Effector CD4-positive, alpha-beta T cell (primary cell): ENCODE measurements around the gene CHST8.

Source experiments
- DNase-seq: peaks from one replicate; pipeline ENCODE4 v3.0.0-alpha.2; 2020

CHST8 gene

GRCh38 chr19:33748231-33748630 is 126.5 kb downstream of the CHST8 start:
- DNase-seq = no peak

DNA sequence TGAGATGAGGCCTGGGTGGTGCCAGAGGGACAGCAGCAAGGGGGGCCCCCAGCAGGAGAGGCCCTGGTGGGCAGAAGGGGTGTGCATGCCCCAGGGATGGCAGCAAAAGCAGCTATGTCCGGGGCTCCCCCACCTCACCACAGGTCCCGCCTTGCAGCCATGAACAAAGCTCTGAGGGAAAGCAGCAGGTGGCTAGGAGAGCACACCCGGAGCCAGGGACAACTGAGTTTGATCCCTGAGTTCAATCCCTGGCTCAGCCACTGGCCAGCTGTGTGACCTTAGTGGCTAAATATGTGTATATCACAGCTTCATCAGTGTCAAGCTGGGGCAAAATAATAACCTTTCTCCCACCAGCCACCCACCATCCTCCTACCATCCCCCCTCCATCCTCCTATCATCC is 127.3 kb downstream of the CHST8 start:
- no peak for DNase-seq

DNA sequence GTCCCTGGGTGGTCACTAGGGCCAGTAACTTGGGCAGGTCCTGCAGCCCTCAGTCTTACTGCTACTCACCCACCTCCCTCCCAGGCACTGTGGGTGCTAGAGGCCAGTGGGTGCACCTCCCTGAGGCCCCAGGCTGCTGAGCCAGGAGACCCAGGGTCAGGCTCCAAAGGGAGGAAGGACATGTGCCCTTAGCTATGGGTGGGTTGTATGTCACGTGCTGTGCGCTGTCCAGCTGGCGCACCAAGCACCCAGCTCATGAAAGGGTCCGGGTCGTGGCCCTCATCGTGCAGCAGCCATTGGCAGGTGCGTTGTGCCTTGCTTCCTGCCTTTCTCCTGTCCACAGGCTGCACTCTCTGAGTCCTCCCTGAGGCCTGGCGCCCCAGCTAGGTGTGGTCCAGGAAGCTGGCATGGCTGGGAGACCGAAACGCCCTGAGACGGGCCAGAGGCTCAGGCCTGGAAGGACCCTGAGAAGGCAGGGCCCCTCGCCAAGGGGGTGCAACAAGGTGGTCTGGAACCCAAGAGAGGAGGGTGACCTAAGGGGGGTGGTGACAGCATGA is 127.9 kb downstream of the CHST8 start:
- DNase-seq = no peak

- no peak for DNase-seq
These were observed 129.1 kb downstream of the CHST8 start for GRCh38 chr19:33750587-33751435.

DNA sequence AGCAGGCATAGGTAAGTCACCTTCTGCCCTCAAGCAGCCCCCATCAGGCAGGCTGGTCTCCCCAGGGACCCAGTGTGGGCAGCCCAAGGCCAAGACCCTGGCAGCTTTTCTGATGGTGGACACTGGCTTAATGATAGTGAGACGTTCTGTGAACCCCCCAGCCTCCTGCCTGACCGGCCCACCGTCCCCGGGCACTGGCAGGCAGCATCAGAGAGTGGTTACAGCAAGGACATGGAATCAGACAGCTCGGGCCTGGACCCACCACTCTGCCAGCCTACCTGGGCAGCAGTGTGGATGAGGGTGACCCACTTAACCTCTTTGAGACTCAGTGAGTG is 129.7 kb downstream of the CHST8 start:
- no peak for DNase-seq

- DNase-seq = no peak
These were observed 130.5 kb downstream of the CHST8 start for GRCh38 chr19:33752018-33752800.

- DNase-seq = no peak
These were observed 131.2 kb downstream of the CHST8 start for GRCh38 chr19:33752945-33753344.

DNA sequence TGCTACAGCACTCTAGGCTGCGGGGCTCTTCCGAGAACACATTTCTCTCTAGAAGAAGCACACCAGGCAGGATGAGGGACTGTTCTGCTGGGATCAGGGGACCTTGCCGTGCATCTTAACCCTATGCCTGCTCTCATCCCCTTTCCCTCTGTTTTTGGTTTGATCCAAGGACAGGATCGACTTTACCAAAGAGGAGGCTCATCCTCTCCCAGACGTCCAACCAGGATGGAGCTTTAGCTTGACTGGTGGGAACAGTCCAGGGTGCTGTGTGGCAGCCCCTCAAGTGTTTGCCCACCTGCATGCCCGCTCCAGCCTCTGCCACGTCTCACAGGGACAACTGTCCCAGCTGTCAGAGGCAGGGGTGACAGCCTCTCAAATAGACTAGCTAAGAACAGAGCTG is 132.6 kb downstream of the CHST8 start:
- no peak for DNase-seq

- DNase-seq = no peak
These were observed 133.6 kb downstream of the CHST8 start for GRCh38 chr19:33755099-33756035.

GRCh38 chr19:33756177-33756576 is 134.4 kb downstream of the CHST8 start:
- no peak for DNase-seq

DNA sequence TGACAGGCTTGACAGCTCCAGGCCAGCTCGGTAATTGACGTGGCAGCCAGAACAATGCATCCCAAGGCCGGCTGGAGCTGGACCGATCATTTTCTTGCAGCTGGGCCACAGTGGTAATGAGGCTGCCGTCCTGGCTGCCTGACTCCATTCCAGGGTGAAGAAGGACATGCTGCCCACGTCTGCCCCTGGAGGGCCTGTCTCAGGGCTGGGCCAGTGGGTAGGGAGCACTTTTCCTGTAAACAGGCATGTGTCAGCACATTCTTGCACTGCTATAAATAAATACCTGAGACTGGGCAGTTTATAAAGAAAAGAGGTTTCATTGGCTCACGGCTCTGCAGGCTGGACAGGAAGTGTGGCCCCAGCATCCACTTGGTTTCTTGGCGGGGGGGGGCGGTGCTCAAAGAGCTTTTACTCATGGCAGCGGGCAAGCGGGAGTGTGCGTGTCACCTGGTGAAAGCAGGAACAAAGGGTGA is 136.8 kb downstream of the CHST8 start:
- DNase-seq = no peak

GRCh38 chr19:33759356-33759755 is 137.6 kb downstream of the CHST8 start:
- no peak for DNase-seq

GRCh38 chr19:33763633-33764371 is 142.0 kb downstream of the CHST8 start:
- no peak for DNase-seq

GRCh38 chr19:33766623-33767022 is 144.9 kb downstream of the CHST8 start:
- DNase-seq = no peak

- no peak for DNase-seq
These were observed 146.2 kb downstream of the CHST8 start for GRCh38 chr19:33767898-33768413.

GRCh38 chr19:33769208-33769607 is 147.5 kb downstream of the CHST8 start:
- DNase-seq = no peak

GRCh38 chr19:33770107-33770506 is 148.4 kb downstream of the CHST8 start:
- no peak for DNase-seq

DNA sequence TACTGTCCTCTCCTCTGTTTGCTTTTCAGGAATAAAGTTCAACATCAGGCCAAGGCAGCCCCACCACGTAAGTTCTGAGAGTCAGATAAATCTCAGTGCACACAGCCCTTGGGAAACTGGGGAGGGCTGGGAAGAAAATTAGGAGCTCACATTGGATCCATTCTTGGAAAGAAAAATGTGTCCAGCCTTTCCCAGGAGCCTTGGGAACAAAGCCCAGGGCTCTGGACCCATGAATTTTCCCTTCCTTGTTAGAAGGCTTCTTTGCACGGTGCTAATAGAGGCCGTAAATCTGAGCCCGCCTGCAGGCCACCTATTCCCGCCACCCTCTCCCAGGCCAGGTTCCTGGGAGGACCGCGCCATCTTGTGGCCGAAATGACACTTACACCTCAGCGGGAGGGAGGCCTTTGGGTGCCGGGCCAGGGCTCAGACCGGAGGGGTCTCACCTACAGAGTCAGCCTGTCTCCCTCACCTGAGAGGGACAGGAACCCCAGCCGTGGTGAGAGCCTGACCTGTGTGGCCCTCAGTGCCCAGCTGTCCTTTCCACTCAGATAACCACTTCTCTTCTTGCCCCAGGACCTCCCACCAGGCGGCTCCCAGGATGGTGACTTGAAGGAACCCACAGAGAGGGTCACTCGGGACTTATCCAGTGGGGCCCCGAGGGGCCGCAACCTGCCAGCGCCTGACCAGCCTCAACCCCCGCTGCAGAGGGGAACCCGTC is 149.8 kb downstream of the CHST8 start:
- peak; percentile 60 for DNase-seq

DNA sequence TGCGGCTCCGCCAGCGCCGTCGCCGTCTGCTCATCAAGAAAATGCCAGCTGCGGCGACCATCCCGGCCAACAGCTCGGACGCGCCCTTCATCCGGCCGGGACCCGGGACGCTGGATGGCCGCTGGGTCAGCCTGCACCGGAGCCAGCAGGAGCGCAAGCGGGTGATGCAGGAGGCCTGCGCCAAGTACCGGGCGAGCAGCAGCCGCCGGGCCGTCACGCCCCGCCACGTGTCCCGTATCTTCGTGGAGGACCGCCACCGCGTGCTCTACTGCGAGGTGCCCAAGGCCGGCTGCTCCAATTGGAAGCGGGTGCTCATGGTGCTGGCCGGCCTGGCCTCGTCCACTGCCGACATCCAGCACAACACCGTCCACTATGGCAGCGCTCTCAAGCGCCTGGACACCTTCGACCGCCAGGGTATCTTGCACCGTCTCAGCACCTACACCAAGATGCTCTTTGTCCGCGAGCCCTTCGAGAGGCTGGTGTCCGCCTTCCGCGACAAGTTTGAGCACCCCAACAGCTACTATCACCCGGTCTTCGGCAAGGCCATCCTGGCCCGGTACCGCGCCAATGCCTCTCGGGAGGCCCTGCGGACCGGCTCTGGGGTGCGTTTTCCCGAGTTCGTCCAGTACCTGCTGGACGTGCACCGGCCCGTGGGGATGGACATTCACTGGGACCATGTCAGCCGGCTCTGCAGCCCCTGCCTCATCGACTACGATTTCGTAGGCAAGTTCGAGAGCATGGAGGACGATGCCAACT is 150.5 kb downstream of the CHST8 start:
- no peak for DNase-seq

- DNase-seq = no peak
These were observed 151.1 kb downstream of the CHST8 start for GRCh38 chr19:33772858-33773180.
